ENCODE data around the gene COPA.

- TF ChIP-seq ISL1 (CRISPR knock-in tag; IDR thresholded peaks at IDR 0.05): no peak
- no peak for TF ChIP-seq CSRNP3 (CRISPR knock-in tag; IDR thresholded peaks at IDR 0.05)
- no peak for TF ChIP-seq OSR1 (CRISPR knock-in tag; IDR thresholded peaks at IDR 0.05)
- TF ChIP-seq ZFP30 (CRISPR knock-in tag; IDR thresholded peaks at IDR 0.05): no peak
- TF ChIP-seq CREB5 (CRISPR knock-in tag; IDR thresholded peaks at IDR 0.05; ENCODE audit: low read depth): no peak
Measured at GRCh38 chr1:160354388-160354985, 11.4 kb upstream of the COPA start.
